GM18499 (cell line): ENCODE results near the gene MAP3K12.
A peak's percentile ranks its signal among the peaks of the same experiment; 100 is the strongest.
"Not testable (repeated sequence)": the region's sequence is repeated elsewhere in the genome, so short reads cannot be mapped to it uniquely, and the experiment has no call there.

Experiments
- ATAC-seq: cut with Tn5 transposase; IDR thresholded peaks from one replicate; pipeline ENCODE4 v1.9.1; 2021; ENCODE audit warnings: moderate number of reproducible peaks; ENCODE audit not compliant: insufficient read depth, unreplicated experiment

The MAP3K12 gene, protein sequence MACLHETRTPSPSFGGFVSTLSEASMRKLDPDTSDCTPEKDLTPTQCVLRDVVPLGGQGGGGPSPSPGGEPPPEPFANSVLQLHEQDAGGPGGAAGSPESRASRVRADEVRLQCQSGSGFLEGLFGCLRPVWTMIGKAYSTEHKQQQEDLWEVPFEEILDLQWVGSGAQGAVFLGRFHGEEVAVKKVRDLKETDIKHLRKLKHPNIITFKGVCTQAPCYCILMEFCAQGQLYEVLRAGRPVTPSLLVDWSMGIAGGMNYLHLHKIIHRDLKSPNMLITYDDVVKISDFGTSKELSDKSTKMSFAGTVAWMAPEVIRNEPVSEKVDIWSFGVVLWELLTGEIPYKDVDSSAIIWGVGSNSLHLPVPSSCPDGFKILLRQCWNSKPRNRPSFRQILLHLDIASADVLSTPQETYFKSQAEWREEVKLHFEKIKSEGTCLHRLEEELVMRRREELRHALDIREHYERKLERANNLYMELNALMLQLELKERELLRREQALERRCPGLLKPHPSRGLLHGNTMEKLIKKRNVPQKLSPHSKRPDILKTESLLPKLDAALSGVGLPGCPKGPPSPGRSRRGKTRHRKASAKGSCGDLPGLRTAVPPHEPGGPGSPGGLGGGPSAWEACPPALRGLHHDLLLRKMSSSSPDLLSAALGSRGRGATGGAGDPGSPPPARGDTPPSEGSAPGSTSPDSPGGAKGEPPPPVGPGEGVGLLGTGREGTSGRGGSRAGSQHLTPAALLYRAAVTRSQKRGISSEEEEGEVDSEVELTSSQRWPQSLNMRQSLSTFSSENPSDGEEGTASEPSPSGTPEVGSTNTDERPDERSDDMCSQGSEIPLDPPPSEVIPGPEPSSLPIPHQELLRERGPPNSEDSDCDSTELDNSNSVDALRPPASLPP

DNA sequence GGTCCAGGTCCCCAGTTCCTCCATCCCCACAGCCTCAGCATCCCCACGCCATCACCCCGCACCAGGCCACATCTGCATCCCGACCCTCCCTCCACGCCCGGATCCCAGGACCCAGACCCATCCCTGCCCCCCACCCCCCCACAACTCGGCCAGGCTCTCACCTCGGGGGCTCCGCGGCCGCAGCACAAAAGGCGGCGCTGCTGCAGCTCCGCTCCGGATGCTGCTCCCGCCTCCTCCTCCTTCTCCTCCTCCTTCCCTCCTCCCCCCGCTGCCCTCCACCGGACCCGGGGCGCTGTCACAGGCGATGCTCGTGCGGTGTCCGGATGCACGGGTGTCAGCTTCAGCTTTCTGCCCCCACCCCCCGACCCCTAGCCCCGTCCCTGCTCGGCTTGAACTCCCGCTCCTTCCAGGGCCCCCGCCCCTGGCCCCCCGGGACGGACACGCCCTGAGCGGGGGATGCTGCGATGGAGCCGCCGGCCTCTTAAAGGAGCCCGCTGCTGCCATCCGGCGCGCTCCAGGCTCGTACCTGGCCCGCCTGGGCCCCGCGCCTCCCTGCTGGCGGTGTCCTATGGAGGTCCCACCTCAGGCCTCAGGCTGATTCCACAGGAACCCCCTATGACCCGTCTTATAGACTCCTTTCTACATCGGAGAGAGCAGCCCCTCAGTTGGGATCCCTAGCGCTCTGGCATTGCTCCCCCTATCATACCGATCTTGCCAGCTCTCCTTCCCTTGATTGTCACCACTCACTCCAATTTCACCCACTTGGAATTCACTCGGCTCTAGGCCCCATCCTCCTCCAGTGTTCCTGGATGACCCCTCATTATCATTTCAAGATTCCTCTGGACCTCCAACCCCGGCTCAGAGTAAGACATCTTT, at the start of gene MAP3K12:
Gene MAP3K12 (minus strand): TSS at position 193 of the 876 bp plus-strand sequence. CDS start 12,067 bp downstream, outside the sequence.
- no peak for ATAC-seq

DNA sequence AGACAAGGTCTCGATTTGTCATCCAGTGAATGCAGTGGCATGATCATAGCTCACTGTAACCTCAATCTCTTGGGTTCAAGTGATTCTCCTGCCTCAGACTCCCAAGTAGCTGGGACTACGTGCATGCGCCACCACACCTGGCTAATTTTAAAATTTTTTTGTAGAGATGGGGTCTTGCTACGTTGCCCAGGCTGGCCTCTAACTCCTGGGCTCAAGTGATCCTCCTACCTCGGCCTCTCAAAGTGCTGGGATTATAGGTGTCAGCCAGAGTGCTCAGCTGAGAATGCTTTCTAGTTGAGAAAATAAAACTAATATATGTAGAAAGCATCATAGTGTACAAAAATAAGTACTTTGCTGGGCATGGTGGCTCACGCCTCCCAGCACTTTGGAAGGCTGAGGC, 49.1 kb upstream of the MAP3K12 start:
- ATAC-seq: not testable (repeated sequence)

DNA sequence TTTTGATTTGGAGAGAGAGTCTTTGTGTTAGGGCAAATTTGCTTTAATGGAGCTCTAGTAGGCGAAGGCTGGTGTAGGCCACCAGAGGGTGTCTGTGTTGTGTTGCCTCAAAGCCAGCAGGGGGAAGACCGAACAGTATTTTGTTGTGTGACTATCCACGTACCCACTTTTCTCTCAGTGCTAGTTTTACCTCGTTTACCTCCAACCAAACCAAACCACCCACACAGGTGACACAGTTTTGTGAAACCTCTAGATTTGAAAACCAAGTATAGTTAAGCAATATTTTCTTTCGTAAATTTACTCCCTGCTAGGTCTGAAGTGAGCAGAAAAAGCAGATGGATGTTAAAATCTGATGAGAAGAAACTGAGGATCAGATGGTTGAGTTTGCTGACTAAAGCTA, 44.3 kb upstream of the MAP3K12 start:
- ATAC-seq: peak; percentile 70

GRCh38 chr12:53539526-53539925, 40.3 kb upstream of the MAP3K12 start:
- ATAC-seq: no peak

DNA sequence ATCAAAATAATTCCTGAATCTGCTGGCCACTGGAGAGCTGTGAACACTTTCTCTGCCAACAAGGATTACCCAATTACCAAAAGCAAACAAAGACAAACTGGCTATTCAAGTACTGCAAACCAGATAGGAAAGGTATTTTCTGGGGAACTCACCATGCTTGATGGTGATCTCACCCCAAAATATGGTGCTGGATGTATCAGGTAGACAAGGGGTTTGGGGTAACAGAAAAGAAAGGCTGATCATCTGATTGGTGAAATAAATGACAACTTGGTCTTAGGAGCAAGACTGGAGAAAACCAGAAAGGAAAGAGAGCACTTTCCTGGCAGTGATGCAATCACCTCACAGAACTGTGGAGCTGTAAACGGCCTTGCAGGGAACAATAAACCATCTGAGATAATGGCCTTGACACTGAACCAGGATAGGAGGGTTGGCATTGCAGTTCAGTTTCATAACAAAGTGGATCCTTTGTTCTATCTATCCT, 39.0 kb upstream of the MAP3K12 start:
- no peak for ATAC-seq

DNA sequence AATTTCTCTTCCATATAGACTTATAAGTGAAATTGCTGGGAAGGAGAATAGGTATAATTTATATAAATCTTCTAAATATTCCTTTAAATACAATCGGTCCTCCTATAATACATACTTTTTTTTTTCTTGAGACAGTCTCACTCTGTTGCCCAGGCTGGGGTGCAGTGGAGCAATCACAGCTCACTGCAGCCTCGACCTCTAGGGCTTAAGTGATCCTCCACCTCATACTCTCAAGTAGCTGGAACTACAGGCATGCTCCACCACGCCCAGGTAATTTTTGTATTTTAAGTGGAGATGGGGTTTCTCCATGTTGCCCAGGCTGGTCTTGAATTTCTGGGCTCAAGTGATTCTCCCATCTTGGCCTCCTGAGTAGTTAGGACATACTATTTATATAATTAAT, 37.7 kb upstream of the MAP3K12 start:
- ATAC-seq: no peak

GRCh38 chr12:53533471-53533870, 34.2 kb upstream of the MAP3K12 start:
- ATAC-seq: no peak

GRCh38 chr12:53532524-53533445, 33.5 kb upstream of the MAP3K12 start:
- ATAC-seq: no peak

DNA sequence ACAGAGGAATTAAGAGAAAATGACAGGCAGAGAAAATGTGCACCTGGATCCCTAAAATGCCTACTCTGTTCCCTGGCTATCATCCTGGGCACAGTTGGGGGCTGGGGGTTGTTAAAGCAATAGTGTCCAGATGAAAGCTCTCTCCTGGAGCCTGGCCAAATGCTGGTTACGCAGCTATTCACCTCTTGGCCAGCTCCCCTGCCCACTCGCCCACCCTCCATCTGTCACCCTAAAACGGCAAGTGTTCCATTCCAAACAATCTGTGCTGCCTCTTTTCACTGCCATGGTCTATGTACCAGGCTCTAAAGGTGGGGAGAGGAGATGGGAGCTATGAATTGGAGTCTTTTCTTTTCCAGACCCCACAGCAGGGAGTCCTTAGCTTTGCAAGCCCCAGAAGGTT, 32.8 kb upstream of the MAP3K12 start:
- ATAC-seq: no peak

GRCh38 chr12:53530920-53531319, 31.7 kb upstream of the MAP3K12 start:
- no peak for ATAC-seq

DNA sequence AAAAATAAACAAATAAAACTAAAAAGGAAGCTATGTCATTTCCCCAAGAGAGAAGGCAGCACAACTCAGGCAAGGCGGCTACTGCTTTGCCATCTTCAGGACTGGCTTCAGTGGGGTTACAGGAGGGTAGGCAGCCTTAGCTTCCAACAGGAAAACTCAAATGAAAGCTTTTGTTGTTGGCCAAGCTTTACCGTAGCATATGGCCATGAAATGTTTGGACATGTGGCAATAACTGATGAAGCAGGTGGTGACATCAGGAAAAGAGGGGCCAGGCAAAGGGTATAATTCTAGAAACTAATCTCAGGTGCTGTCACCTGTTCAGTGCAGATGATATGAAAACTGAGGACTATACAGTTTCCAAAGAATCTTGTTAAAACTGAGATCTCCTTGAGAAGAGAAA, 30.8 kb upstream of the MAP3K12 start:
- no peak for ATAC-seq

DNA sequence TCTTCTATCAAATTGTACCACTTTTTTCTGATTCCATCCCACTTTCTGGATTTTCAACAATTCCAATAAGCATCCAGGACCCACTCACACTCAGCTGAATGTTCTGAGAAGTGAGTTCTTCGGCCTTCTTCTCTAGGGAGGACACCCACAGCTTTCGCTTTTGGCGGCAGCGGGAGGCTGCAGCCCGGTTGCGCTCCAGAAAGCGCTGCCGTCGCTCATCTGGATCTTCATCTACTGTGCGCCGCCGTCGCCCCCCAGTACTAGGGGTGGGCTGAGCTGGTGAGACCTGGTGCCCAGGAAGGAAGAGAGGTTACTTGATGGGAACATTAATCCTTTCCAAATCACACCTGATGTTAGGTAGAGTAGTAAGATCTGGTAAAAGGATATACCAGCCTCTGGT, 25.2 kb upstream of the MAP3K12 start:
- no peak for ATAC-seq

- no peak for ATAC-seq
Measured at GRCh38 chr12:53523131-53523530, 23.9 kb upstream of the MAP3K12 start.

DNA sequence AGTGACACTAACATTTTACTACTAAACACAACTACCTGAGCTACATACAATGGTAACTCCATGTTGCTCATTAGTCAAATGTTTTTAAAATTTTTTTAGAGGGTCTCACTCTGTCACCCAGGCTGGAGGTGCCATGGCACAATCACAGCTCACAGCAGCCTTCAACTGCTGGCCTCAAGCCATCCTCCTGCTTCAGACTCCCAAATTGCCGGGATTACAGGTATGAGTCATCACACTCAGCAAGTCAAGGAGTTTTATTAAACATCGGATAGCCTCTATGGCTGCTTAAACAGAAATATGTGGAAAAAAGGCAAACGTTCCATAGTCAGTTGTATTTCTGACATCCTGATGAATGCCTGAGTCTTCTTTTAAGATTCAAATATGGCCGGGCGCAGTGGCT, 19.1 kb upstream of the MAP3K12 start:
- ATAC-seq: no peak

GRCh38 chr12:53516758-53517455, 17.6 kb upstream of the MAP3K12 start:
- ATAC-seq: no peak

GRCh38 chr12:53515291-53515680, 16.0 kb upstream of the MAP3K12 start:
- no peak for ATAC-seq

GRCh38 chr12:53514628-53515290, 15.5 kb upstream of the MAP3K12 start:
- no peak for ATAC-seq
